Measurements from ENCODE around the gene ABCC12. TPM values are rescaled to one million over a fixed set of nuclear protein-coding genes. Genes with fewer than 3 reads are reported as not detected.

The ABCC12 gene
- total and polyA plus RNA-seq, 2 of the 8 experiments (the other 6 are each of a cell fraction or from before 2014, with no cell fraction given), result 0.05 TPM; not detected in 1

- CTCF ChIA-PET (ENCODE audit: partially characterized antibody), result interaction anchor here (0.5 kb wide), 1 partner anchor 294 kb away, joined by 3 read pairs; no protein-coding TSS in a partner anchor
- no peak overlapping the region for H3K4me2 ChIP-seq (ENCODE audit: insufficient read depth in 1 of 2, low read depth in 2 of 2, low read length in 2 of 2)
- H3K23me2 ChIP-seq (ENCODE audit: low read depth, low read length), result no peaks in the 10 kb centered on the region
- no peaks in the 10 kb centered on the region for H3K27me3 ChIP-seq (replicated peaks in 1 of 4; ENCODE audit: control insufficient read depth in 3 of 4, extremely low read depth in 1 of 4, insufficient read depth in 3 of 4, low read length in 3 of 4)
- FAIRE-seq (no peak), DNase-seq (ENCODE audit: low read depth in 1 of 2, low spot score in 2 of 2) (no peak)
- H3K79me2 ChIP-seq (ENCODE audit: control insufficient read depth in 1 of 2, insufficient read depth in 2 of 2, low read length in 2 of 2), result no peaks in the 10 kb centered on the region
- no peak overlapping the region for H2BK15ac ChIP-seq (ENCODE audit: low read length)
- no peak overlapping the region for H3K27ac ChIP-seq (ENCODE audit: low read depth, low read length)
- H4K20me1 ChIP-seq (replicated peaks in 1 of 2; ENCODE audit: control insufficient read depth in 1 of 2, insufficient read depth in 2 of 2, low read length in 2 of 2), result no peaks in the 10 kb centered on the region
- H2AK5ac ChIP-seq (ENCODE audit: low read depth, low read length), result no peak overlapping the region
- H2BK5ac ChIP-seq (ENCODE audit: low read depth, low read length), result no peak overlapping the region
- no peak overlapping the region for H3K9ac ChIP-seq (replicated peaks in 1 of 4; ENCODE audit: extremely low read depth in 1 of 4, low read depth in 3 of 4, low read length in 3 of 4)
- no peak for TF ChIP-seq CREB1 (IDR thresholded peaks at IDR 0.05)
- TF ChIP-seq SUZ12 (IDR thresholded peaks at IDR 0.05; ENCODE audit: low read length), result no peak
- TF ChIP-seq CHD1 (IDR thresholded peaks at IDR 0.05; ENCODE audit: low read depth, low read length), result no peak
- TF ChIP-seq, protein P1, sequence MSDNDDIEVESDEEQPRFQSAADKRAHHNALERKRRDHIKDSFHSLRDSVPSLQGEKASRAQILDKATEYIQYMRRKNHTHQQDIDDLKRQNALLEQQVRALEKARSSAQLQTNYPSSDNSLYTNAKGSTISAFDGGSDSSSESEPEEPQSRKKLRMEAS (IDR thresholded peaks at IDR 0.05), result no peak
- TF ChIP-seq CHD2 (IDR thresholded peaks at IDR 0.05; ENCODE audit: low read length), result no peak
- no peak for TF ChIP-seq HDAC6 (IDR thresholded peaks at IDR 0.05; ENCODE audit: low read depth, low read length)
- no peak for TF ChIP-seq EP300 (IDR thresholded peaks at IDR 0.05; ENCODE audit: borderline replicate concordance in 1 of 2, low read depth in 2 of 2, low read length in 2 of 2)
- TF ChIP-seq CEBPB (IDR thresholded peaks at IDR 0.05; ENCODE audit: low read depth, low read length), result no peak
- TF ChIP-seq BACH1 (IDR thresholded peaks at IDR 0.05; ENCODE audit: low read length), result no peak
- no peak for TF ChIP-seq YY1 (IDR thresholded peaks at IDR 0.05; ENCODE audit: low read depth, low read length)
- H3K4me3 ChIP-seq (ENCODE audit: extremely low read depth in 1 of 4, insufficient read depth in 2 of 4, low read depth in 3 of 4, low read length in 4 of 4), result no peak overlapping the region
- no peak overlapping the region for H3K23ac ChIP-seq (ENCODE audit: insufficient read length)
- no peak overlapping the region for H3K4ac ChIP-seq (replicated peaks; ENCODE audit: insufficient read length, low read depth, low read length)
- no peak overlapping the region for H3K14ac ChIP-seq (ENCODE audit: insufficient read length)
- no peak overlapping the region for H4K5ac ChIP-seq (ENCODE audit: insufficient read length, low read depth, low read length)
- WGBS, 2 experiments (ENCODE audit: extremely low coverage in 1 of 2, insufficient coverage in 1 of 2, insufficient read length in 1 of 2, insufficient replicate concordance in 2 of 2, low coverage in 1 of 2, low lambda C conversion rate in 2 of 2, missing lambda C conversion rate in 1 of 2), result 90% methylated on average over 4 of the region's 4 CpGs; no CpG with 5 or more reads in 1 of the 2 experiments
- H3K9me3 ChIP-seq (ENCODE audit: insufficient read depth in 2 of 2, low read depth in 1 of 2, low read length in 1 of 2), result no peaks in the 10 kb centered on the region
- no peaks in the 10 kb centered on the region for H3K79me1 ChIP-seq (ENCODE audit: low read depth, low read length)
- H3K56ac ChIP-seq (replicated peaks; ENCODE audit: insufficient read length, low read depth, low read length), result no peak overlapping the region
- H4K91ac ChIP-seq (replicated peaks; ENCODE audit: insufficient read length, low read length), result no peak overlapping the region
- H2AFZ ChIP-seq (ENCODE audit: low read length), result no peak overlapping the region
- H3K36me3 ChIP-seq (ENCODE audit: control insufficient read depth in 2 of 4, insufficient read depth in 4 of 4, low read length in 3 of 4), result no peaks in the 10 kb centered on the region
- H3K18ac ChIP-seq (ENCODE audit: extremely low read depth, low read length), result no peak overlapping the region
- H2BK20ac ChIP-seq (ENCODE audit: low read length), result no peak overlapping the region
- no peak overlapping the region for H2BK120ac ChIP-seq (replicated peaks; ENCODE audit: low read depth, low read length)
- POLR2A ChIA-PET (ENCODE audit: partially characterized antibody), result no interaction called here
- no peak overlapping the region for H2BK12ac ChIP-seq (ENCODE audit: low read depth, low read length)
- H4K8ac ChIP-seq (ENCODE audit: extremely low read depth, insufficient read depth, low read length), result no peak overlapping the region
- H3K4me1 ChIP-seq (replicated peaks in 1 of 4; ENCODE audit: control insufficient read depth in 3 of 4, insufficient read depth in 4 of 4, low read length in 3 of 4), result no peaks in the 10 kb centered on the region
Observed at GRCh38 chr16:48161906-48162305, 6.1 kb upstream of the ABCC12 start.

Measured in H1 (cell line).